Activated naive CD8-positive, alpha-beta T cell (primary cell): Measurements from ENCODE around the gene CREG1.

Experiments used
- H3K27ac Mint-ChIP-seq: one replicate; pipeline ENCODE4 v1.8.0; 2021; ENCODE audit warnings: mixed read lengths
- H3K27me3 Mint-ChIP-seq: one replicate; pipeline ENCODE4 v1.8.0; 2021; ENCODE audit warnings: mixed read lengths
- H3K36me3 Mint-ChIP-seq: one replicate; pipeline ENCODE4 v1.8.0; 2021; ENCODE audit warnings: mixed read lengths
- H3K4me1 Mint-ChIP-seq: one replicate; pipeline ENCODE4 v1.8.0; 2021; ENCODE audit warnings: low read depth, mixed read lengths
- H3K4me3 Mint-ChIP-seq: one replicate; pipeline ENCODE4 v1.8.0; 2021; ENCODE audit warnings: mild to moderate bottlenecking, mixed read lengths
- H3K9me3 Mint-ChIP-seq: one replicate; pipeline ENCODE4 v1.8.0; 2021; ENCODE audit warnings: low read depth, mixed read lengths

Gene CREG1

DNA sequence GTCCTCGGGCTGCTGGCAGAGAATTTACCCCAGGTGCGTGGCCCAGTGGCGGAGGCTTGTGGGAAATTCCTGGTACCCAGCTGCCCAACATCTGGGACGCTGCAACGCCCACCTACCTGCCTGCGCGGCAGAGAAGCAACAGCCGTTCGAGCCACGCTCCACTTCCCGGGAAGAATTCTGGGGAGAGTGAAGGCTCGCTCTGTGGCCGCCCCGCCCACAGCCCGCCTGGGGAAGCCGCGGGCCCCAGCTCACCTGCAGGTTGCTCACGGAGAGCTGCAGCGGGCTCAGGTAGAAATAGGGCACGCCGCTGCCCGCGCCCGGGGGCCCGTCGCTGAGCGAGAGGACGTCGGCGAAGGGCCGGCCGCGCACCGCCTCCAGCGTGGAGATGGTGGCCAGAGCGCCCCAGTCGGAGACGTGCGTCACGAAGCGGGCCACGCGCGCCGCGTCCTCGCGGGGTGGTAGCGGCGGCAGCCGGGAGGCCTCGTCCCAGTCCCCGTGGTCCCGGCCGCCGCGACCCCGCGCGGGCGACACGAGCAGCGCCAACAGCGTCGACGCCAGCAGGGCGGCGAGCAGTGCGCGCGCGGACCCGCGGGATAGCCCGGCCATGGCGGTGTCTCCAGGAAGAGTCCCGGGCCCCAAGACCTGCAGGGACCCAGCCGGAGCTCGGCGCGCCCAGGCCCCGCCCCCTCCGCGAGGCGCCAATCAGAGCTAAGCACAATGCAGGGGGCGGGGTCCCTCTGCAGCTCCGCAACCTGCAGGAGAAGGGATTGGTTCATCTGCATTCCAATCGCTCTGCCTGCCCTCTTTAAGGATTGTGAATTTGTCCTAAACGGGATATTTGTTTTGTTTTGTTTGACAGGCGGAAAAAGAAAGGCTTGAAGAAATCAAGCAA is at the start of gene CREG1:
TSS of gene CREG1 (minus strand) at position 627 of the 892 bp plus-strand sequence.
- Mint-ChIP-seq H3K4me1 (peaks cover 25% of the 10 kb centered on the region), H3K27me3 (no peaks in the 10 kb centered on the region), H3K9me3 (no peaks in the 10 kb centered on the region), H3K4me3 (peak within 1 kb of the TSS; percentile 89), H3K27ac (peak within 1 kb of the TSS; percentile 37), H3K36me3 (no peaks in the 10 kb centered on the region)

DNA sequence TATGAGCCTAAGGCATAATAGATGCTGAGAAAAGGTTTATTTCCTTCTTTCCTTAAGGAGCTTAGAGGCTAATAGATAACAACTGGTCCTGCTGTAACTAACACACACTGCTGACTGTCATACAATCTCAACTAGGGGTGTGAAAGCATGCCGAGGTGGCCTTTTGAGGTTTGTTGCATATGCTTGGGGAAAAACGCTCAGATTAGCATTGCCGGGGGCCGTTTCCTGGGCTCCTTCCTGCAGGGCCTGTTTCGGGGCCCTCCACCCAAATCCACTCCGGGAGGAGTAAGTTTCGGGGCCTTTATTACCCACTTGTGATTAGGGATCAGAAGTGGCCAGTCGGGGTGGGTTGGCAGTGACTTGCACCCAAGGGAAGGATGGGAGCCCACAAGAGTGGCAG is 49.3 kb upstream of the CREG1 start:
- peaks cover 6% of the 10 kb centered on the region for H3K9me3 Mint-ChIP-seq
- peak overlapping the region; percentile 58 for H3K27ac Mint-ChIP-seq
- peak overlapping the region; percentile 30 for H3K4me3 Mint-ChIP-seq
- peaks cover 38% of the 10 kb centered on the region for H3K4me1 Mint-ChIP-seq
- peaks cover 8% of the 10 kb centered on the region for H3K36me3 Mint-ChIP-seq
- H3K27me3 Mint-ChIP-seq, result no peaks in the 10 kb centered on the region

DNA sequence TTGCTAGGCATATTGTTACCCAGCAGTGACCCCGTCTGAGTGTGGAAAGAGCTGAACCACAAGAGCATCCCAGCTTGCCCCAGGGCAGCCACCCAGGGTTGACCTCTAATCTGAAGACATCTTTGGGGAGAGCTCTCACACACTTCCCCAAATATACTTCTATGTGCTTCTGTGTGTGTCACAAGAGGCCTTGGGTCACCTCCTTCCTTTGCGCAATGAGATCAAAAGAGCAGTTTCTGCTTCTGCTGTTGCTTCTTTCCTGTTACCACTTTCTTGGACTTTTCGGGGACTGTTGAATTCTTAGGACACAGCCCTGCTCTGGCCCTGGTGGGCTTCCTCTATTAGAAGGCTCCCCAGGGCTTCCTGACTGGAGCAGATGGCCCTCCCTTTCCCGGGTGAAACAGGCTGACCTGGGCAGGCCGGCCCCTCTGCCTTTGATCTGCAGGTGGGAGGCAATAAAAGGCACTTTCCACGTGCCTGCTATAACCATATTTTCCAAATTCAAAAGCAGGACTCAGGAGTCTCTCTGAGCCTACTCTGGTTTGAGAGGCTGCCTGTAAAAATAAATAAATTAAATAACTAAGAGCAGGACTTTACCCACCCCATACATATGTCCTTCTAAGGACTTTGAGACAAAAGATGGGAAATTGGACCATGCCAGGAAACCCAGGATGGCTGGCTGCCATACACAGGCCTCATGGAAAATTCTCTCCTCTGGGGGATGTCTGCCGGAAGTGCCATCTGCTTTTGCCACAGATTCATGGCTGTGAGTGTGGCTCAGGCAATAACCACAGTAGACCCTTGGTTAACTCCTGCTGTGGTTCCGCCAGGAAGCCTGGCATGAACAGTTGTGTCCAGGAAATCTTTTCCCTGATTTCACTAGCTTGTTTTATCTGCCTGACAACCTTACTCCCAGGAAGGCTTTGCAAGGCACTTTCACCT is 48.2 kb upstream of the CREG1 start:
- Mint-ChIP-seq H3K9me3 (no peaks in the 10 kb centered on the region), H3K36me3 (peaks cover 1% of the 10 kb centered on the region), H3K27ac (peak overlapping the region; percentile 88), H3K4me3 (peak overlapping the region; percentile 53), H3K4me1 (peaks cover 38% of the 10 kb centered on the region), H3K27me3 (no peaks in the 10 kb centered on the region)

DNA sequence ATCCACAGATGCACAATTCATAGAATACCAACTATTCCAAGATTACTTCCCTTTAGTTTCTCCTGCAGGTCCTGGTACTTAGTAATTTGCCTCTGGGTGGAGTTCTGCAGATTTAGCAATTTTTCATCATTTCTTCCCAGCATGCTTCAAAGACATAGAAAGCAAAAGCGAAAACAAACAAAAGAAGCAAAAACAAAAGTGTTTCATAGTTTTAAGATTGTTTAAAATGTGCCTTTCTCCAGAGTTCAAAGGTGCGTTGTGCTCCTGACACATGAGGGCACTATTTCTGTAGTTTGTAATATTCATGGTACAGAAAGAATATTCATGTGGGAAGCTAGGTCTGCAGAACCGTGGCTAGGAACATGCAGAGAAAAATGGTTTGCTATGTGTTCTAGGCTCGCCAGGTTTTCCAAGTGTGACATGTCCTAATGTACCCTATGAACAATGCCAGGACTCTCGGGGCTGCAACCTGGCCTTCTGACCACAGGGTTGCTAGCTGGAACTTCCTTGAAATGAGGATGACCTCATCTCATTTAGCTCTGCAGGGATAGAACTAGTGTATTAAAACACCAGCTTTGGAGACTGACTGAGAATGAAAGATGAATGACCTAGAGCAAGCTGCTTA is 46.5 kb upstream of the CREG1 start:
- H3K4me1 Mint-ChIP-seq, result peaks cover 38% of the 10 kb centered on the region
- peak overlapping the region; percentile 36 for H3K27ac Mint-ChIP-seq
- no peaks in the 10 kb centered on the region for H3K27me3 Mint-ChIP-seq
- no peaks in the 10 kb centered on the region for H3K9me3 Mint-ChIP-seq
- H3K4me3 Mint-ChIP-seq, result peak overlapping the region; percentile 54
- H3K36me3 Mint-ChIP-seq, result no peaks in the 10 kb centered on the region

DNA sequence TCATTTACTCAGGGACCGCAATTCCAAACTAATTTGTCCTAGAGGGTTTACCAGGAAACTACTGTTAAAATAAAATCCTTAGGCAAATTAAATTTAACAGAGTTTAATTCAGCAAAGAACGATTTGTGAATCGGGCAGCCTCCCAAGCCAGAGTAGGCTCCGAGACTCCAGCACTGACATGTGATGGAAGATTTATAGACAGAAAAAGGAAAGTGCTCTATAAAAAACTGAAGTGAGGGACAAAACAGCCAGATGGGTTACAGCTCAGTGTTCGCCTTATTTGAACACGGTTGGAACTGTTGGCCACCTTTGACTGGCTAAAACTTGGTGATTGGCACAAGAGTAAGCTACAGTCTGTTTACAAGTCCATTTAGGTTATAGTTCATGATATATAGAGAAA is 41.3 kb upstream of the CREG1 start:
- Mint-ChIP-seq H3K27ac (no peak overlapping the region), H3K4me1 (peaks cover 2% of the 10 kb centered on the region), H3K27me3 (no peaks in the 10 kb centered on the region), H3K36me3 (no peaks in the 10 kb centered on the region), H3K4me3 (no peak overlapping the region), H3K9me3 (no peaks in the 10 kb centered on the region)

DNA sequence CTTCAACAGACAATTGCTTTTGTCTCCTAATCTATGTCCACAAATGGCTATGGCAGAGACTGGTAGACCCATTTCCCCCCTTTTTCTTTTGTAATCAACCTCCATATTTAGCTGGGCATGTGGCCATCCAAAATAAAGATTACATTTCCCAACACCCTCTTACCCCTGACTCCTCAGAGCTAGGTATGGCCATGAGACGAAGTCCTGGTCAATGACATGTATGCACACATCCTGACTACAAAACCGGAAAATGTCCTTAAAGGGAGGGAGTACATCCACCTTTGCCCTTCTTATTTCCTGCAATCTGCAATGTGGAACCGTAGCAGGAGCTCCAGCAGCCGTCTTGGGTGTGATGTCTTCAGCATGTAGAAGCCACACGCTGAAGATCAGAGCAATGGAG is 40.3 kb upstream of the CREG1 start:
- Mint-ChIP-seq H3K27ac (no peak overlapping the region), H3K4me1 (no peaks in the 10 kb centered on the region), H3K36me3 (no peaks in the 10 kb centered on the region), H3K4me3 (no peak overlapping the region), H3K27me3 (no peaks in the 10 kb centered on the region), H3K9me3 (no peaks in the 10 kb centered on the region)

DNA sequence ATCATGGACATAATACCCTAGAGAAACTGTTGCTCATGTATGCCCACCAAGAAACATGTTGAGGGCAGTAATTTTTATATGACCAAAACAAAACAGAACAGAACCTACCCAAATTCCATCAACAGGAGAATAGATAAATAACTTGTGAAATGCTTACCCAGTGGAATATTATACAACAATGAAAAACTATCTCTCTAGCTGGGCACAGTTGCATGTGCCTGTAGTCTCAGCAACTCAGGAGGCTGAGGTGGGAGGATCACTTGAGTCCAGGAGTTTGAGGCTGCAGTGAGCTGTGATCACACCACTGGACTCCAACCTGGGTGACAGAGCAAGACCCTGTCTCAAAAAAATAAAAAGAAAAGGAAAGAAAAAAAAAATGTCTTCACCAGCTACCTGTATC is 38.9 kb upstream of the CREG1 start:
- Mint-ChIP-seq H3K4me3 (no peak overlapping the region), H3K27ac (no peak overlapping the region), H3K4me1 (no peaks in the 10 kb centered on the region), H3K9me3 (no peaks in the 10 kb centered on the region), H3K27me3 (no peaks in the 10 kb centered on the region), H3K36me3 (no peaks in the 10 kb centered on the region)

DNA sequence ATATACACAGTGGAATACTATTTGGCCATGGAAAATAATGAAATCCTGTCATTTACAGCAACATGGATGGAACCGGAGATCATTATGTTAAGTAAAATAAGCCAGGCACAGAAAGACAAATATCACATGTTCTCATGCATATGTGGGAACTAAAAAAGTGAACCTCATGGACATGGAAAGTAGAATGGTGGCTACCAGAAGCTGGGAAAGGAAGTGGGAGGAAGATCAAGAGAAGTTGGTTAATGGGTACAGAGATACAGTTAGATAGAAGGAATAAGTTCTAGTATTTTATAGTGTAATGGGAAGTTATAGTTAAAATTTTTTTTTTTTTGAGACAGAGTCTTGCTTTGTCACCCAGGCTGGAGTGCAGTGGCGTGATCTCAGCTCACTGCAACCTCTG is 34.8 kb upstream of the CREG1 start:
- H3K4me1 Mint-ChIP-seq, result no peaks in the 10 kb centered on the region
- no peak overlapping the region for H3K27ac Mint-ChIP-seq
- H3K9me3 Mint-ChIP-seq, result no peaks in the 10 kb centered on the region
- H3K27me3 Mint-ChIP-seq, result no peaks in the 10 kb centered on the region
- no peak overlapping the region for H3K4me3 Mint-ChIP-seq
- H3K36me3 Mint-ChIP-seq, result peaks cover 3% of the 10 kb centered on the region

DNA sequence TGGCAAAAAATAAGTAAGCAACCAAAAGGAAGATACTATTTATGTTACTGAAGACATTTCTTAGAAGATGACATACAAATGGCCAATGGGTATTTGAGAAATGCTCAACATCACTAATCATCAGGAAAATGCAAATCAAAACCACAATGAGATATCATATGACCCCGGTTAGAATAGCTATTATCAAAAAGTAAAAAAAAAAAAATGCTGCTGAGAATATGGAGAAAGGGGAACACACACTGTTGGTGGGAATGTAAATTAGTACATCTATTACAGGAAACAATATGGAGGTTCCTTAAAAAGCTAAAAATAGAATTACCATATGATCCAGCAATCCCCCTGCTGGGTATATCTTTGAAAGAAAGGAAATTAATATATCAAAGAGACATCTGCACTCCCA is 34.3 kb upstream of the CREG1 start:
- no peak overlapping the region for H3K27ac Mint-ChIP-seq
- H3K4me3 Mint-ChIP-seq, result no peak overlapping the region
- peaks cover 3% of the 10 kb centered on the region for H3K36me3 Mint-ChIP-seq
- H3K27me3 Mint-ChIP-seq, result no peaks in the 10 kb centered on the region
- no peaks in the 10 kb centered on the region for H3K9me3 Mint-ChIP-seq
- no peaks in the 10 kb centered on the region for H3K4me1 Mint-ChIP-seq

DNA sequence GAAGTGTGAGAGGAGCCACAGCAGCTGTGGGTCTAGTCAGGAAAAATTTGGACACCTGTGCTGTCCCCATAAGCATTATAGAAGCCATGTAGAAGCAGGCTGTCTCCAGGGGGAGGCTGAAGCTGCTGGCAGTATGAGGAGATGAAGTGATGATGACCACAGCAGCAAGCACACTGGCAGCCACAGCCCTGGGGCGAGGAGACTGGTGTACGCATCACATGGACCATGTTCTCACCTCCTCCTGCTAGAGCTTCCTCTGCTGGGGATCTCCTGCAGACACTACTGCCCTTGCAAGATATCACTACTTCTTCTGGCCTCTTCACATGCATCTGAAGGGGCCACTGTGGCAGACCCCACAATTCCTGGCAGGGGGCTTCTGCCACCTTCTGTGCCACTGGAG is 33.8 kb upstream of the CREG1 start:
- Mint-ChIP-seq H3K4me3 (no peak overlapping the region), H3K27me3 (no peaks in the 10 kb centered on the region), H3K36me3 (peaks cover 3% of the 10 kb centered on the region), H3K9me3 (no peaks in the 10 kb centered on the region), H3K4me1 (no peaks in the 10 kb centered on the region), H3K27ac (no peak overlapping the region)

DNA sequence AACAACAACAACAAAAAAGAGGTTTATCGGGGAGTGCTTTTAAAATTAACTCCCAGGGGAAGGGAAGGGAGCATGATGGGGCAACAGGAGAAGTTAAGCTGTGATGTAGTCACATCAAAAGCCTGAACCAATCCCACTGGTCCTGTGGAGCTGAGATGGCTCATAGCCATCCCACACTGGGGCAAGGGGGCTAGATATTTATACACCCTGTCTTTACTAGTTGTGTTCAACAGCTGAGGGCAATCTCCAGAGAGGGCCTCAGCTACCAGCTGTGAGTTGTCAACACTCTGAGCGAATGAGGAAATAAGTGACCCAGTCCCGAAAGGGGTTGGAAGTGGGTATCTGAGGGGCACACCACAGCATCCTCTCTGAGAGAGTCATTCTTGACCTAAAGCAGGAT is 31.0 kb upstream of the CREG1 start:
- no peak overlapping the region for H3K27ac Mint-ChIP-seq
- H3K36me3 Mint-ChIP-seq, result peaks cover 3% of the 10 kb centered on the region
- no peak overlapping the region for H3K4me3 Mint-ChIP-seq

DNA sequence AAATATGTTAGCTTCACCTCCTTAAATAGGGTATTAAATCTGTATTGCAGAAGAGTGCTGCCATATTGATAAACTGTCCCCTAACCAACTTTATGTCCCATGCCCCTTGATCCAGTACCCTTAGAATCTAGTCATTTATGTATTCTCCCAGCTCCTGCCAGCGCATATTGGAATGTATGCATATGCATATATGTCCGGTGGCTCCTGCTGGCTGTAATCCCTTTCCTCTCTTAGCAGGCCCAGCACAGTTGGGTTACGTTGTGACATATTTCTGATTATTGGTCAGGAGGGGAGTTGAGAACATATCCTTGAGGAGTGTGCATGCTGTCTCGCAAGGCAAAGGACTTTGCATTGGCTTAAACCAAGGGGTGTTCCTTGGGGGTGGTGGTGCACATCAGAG is 29.2 kb upstream of the CREG1 start:
- Mint-ChIP-seq H3K27me3 (peaks cover 2% of the 10 kb centered on the region), H3K9me3 (no peaks in the 10 kb centered on the region), H3K4me1 (no peaks in the 10 kb centered on the region), H3K36me3 (peaks cover 3% of the 10 kb centered on the region), H3K27ac (no peak overlapping the region), H3K4me3 (no peak overlapping the region)

More for the DNA sequence above, 31.0 kb upstream of the CREG1 start:
- H3K9me3 Mint-ChIP-seq, result no peaks in the 10 kb centered on the region
- H3K4me1 Mint-ChIP-seq, result no peaks in the 10 kb centered on the region
- peaks cover under 1% of the 10 kb centered on the region for H3K27me3 Mint-ChIP-seq

DNA sequence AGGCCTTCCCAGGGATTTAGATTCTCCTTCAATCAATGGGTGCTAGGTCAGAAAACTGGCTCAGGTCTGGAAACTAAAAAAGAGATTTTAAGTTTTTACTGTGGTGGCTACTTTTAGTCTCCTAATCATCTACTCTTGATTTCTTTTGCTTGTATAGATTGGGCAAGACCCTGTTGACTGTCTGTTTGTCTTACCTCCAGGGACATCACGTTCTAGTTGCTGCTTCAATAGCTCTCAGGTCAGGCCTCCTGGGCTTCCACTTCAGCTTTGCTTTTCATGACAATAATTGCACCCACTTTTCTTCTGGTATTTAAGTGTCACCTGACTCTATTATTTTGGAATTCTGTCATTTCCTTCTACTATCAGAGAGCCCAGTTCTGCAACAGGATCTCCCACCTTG is 28.5 kb upstream of the CREG1 start:
- H3K9me3 Mint-ChIP-seq, result no peaks in the 10 kb centered on the region
- no peak overlapping the region for H3K27ac Mint-ChIP-seq
- H3K36me3 Mint-ChIP-seq, result peaks cover 3% of the 10 kb centered on the region
- no peak overlapping the region for H3K4me3 Mint-ChIP-seq
- H3K4me1 Mint-ChIP-seq, result no peaks in the 10 kb centered on the region
- peaks cover 2% of the 10 kb centered on the region for H3K27me3 Mint-ChIP-seq

DNA sequence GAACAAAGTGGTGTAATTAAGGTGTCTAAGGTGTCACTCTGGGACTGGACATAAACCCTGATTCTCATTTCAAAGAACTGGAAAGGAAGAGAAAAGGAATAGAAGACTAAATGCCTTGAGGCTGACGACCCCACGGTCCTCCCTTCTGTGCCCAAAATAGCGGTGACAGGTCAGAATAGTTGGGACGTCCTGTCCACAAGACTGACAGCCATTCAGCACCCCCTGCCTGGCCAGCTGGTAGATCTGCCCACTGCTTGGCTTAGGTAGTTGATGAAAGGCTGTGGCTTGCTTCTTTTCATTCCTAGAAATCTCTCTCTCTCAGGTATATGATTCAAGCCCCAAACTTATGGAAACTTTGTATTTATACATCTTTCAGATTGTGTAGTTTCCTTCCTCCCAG is 26.4 kb upstream of the CREG1 start:
- Mint-ChIP-seq H3K4me1 (no peaks in the 10 kb centered on the region), H3K9me3 (no peaks in the 10 kb centered on the region), H3K4me3 (no peak overlapping the region), H3K27me3 (peaks cover 4% of the 10 kb centered on the region), H3K36me3 (peaks cover 3% of the 10 kb centered on the region), H3K27ac (no peak overlapping the region)
